Stimulated activated CD4-positive, alpha-beta T cell treated with anti-CD3 and anti-CD28 coated beads, TNF-alpha, amount 100 ng/mL, for 1 hour (primary cell): ENCODE measurements around the gene PRPF4.
"Not testable (repeated sequence)": the region's sequence is repeated elsewhere in the genome, so short reads cannot be mapped to it uniquely, and the experiment has no call there.

ENCODE experiments used
- DNase-seq, 3 donors: peaks; one replicate each; pipeline ENCODE4 v3.0.0-alpha.2; 2020; ENCODE audit warnings: low read depth in 3 of 3, low spot score in 1 of 3

The PRPF4 gene

DNA sequence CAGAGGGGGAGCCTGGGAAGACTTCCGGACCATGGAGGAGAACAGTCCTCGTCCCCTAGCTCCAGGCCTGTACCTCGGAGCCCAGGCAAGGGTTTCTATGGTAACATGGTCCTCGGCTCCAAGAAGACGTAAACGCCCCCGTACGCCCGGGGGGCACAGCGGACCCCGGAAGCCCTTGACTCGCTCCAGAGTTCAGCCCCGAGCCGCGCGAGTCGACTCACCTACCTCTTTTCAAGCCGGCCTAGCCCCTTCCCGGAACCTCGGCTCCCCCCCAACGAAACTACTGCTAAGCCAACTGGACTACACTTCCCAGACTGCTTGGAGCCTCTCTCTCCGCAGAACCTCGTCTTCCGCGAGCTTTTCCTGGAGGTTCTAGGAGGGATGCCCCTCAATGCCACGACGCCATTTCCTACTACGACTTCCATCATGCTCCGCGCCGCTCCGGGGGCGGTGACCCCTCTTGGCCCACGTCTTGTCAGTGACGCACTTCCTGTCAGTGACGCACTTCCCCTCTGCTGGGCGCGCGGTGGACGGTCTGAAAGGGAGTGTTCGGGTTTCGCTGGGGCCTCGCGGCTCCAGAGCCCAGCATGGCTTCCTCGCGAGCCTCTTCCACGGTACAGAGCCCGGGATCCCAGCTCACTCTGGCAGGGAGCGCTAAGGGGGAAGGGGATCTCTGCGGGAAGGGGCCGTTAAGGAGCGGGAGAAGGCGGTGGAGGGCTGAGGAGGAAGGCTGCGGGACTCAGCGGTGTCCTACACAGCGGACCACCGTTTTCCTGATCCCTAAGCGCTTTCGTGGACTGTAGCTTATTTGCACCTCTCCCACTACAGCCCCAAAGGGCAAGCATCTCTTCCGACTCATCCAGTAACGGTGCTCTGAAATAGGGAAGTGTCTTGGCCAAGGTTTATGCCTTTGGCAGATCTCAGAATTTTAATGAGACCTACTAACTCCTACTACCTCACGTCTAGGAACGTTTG is at the start of gene PRPF4, which contains the start of gene CDC26:
Gene PRPF4, plus strand, starts transcription at position 502 of the 975 bp plus-strand sequence. Its CDS starts 86 bp downstream, at position 588.
Gene CDC26, minus strand, starts transcription at position 416 of the 975 bp plus-strand sequence. CDS start 3,065 bp downstream, outside the sequence.
- DNase-seq, result peak; percentile 80 to 90 (median 82)

DNA sequence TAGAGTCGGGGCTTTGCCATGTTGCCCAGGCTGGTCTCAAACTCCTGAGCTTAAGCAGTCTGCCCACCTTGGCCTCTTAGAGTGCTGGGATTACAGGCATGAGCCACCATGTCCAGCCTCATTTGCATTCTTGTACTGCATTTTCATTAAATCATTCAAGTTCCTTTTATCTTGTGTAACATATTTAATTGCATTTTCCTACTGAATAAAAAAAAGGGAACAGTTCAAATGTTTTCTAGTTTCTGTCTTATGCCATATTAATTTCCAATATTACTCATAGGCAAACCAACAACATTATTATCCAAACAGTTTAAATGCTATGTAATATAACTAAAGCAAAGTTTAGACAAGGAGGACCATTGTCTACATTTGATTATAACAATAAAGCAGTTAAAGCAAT is 48.0 kb upstream of the PRPF4 start:
- DNase-seq, result no peak

DNA sequence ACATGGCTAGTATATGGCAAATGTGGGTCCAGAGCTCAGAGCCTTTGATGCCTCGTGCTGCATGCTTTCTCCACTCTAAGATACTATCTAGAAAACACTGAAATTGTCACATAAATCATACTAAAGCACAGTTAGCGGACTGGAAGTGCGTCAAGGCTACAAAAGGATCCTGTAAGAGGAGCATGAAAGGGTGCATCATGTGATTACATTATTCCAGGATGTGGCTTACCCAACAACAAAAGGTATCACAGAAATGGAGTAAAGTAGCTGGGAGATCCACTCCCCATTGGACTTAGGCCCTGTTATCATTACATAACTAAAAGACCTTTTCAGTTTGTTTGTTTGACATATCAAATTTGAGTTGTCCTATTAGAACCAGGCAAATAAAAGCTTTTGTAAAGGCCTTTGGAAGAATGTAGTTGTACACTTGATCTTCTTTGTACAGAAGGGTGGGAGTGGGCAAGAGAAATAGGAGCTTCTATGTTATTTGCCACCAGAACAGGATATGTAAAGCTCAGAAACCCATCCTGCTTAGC is 47.3 kb upstream of the PRPF4 start:
- no peak for DNase-seq

DNA sequence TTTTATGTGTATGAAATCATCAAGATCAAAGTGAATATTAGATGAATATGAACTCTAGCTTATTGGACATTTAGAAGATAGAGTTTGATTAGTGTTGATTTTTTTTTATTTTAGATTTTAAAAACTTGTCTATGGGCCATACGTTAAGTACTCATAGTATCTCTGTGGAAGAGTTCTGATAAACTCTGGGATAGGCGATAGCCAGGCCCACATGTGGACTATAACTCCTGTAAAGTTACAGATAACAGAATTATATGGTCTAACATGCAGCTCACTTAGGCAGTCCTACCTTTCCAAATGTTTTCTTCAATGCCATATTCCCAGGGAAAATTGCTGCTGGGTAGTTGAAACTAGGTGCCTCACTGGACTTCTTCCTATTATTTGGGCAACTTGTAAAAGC is 43.8 kb upstream of the PRPF4 start:
- no peak for DNase-seq

DNA sequence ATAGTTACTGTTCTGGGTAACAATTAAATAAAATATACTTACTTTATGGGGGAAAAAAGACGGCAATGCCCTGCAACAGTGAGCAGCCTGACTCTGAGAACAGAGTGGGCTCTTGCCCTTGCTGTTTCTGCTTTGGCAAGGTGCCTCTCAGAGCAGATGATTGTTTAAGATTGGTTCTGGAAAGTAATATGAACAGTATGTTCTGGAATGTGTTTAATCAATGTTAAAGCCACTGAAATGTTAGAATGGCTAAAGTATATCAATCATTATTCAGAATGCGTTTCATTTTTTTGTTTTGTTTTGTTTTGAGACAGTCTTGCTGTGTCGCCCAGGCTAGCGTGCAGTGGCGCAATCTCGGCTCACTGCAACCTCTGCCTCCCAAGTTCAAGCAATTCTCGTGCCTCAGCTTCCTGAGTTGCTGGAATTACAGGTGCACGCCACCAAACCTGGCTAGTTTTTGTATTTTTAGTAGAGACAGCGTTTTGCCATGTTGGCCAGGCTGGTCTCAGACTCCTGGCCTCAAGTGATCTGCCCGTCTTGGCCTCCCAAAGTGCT is 39.7 kb upstream of the PRPF4 start:
- DNase-seq, result not testable (repeated sequence)

DNA sequence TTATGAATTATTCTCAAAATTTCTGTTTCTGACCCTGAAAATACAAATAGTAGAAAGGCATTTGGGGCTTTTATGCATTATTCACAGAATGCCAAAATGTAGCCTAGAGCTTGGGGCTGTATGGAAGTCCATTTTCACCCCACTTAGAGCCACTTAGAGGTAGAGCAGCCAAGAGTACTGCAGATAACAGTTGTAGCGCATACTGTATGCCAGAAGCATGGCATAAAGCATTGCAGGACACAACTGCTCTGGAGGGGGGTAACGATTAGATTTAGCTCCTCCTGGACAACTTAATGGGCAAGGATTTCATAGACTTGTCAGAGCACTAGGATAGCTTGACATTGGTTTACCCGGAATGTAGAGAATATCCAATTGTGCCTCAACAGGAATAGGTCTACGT is 38.4 kb upstream of the PRPF4 start:
- DNase-seq, result no peak

DNA sequence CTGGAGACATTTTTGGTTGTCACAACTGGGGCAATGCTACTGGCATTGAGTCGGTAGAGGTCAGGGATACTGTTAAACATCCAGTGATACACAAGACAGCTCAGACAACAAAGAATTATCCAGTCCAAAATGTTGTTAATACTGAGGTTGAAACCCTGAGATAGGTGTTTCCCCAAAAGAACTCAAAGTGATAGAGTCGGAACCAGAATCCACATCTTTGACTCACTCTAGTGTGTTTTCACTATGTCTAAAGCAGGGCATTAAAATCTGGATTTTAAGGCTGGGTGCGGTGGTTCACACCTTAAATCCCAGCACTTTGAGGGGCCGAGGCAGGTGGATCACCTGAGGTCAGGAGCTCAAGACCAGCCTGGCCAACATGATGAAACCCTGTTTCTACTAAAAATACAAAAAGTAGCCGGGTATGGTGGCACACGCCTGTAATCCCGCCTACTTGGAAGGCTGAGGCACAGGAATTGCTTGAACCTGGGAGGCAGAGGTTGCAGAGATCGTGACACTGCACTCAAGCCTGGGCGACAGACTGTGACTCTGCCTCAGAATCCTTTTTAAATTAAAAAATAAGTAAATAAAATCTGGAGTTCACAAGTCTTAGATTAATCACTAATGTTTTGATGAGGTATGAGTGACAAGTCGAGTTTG is 37.1 kb upstream of the PRPF4 start:
- DNase-seq, result no peak

DNA sequence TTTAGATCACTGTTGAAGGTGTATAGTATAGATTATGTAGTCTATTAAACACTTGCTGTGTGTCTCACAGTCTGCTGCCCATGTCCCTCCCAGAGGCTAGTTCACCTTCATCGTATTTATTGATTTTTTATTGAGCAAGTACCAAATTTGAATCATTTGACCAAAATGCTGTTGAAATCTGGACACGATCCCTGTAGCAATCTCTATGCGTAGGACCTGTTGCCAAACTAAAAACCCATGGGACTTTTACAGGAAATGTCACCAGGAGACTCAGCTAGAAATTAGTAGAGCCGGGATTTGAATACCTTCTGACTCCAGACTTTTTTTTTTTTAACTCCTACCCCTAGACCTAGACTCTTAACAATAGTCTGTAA is 36.6 kb upstream of the PRPF4 start:
- no peak for DNase-seq

DNA sequence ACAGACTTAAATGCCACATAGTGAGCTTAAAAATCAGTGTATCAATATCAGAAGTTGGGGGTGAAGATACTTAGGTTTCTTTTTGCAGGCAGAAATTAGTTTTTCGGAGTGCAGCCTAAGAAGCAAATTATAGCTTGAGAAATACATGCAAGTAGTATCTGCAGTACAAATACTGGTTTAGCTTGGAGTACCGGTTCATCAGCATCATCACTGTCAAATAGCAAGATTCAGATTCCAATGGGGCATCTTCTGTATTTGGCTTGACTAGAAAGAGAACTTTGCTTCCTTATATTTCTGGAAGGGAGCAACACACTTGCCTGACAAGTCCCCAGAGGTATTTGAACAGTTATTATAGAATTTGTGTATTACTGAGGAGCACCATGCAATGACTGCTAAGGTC is 34.3 kb upstream of the PRPF4 start:
- DNase-seq, result no peak

DNA sequence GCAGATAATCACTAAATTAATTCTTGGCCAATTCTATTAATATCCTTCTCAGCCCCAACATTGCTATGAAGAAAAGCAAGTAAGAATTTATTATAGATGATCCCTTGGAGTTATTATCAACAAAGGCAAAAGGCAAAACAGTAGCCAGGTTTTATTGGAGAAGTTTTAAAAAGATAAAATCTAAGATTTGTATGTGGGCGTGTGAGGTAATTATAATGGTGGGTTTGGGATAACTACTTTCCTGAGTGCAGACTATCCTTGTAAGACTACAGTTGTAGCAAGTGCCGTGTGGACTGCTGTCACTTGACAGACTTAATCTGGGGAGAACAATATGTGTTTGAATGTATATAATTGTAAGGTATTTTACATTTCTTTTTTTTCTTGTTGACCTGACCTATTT is 30.9 kb upstream of the PRPF4 start:
- no peak for DNase-seq

DNA sequence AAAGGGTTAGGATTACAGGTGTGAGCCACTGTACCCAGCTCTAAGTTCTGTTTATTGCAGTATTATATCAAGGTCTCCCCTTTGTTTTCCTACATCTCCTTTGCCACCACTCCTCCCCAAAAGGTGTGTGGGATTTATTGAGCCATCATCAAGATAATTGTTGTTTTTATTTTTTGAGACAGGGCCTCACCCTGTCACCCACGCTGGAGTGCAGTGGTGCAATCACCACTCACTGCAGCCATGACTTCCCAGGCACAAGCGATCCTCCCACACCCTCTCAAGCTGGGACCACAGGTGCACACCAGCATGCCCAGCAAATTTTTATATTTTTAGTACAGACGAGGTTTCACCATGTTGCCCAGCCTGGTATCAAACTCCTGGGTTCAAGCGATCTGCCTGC is 29.6 kb upstream of the PRPF4 start:
- no peak for DNase-seq

DNA sequence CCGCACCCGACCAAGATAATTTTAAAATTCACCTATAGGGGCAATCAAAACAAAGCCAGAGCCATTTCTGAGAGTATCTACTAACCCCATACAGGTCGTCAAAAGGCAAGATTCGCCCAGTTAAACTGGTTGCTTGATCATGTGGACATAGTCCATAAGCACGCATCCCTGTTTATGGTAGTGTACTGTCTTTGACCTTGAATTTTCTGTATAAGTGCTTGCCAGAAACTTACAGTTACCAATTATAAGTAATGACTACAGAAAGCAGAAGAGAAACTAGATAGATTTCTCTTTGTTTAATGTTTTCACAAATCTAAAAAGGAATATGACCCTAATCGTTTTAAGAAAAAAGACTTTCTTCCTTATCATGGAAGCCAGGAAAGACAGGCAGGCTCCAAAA is 28.5 kb upstream of the PRPF4 start:
- DNase-seq, result no peak

DNA sequence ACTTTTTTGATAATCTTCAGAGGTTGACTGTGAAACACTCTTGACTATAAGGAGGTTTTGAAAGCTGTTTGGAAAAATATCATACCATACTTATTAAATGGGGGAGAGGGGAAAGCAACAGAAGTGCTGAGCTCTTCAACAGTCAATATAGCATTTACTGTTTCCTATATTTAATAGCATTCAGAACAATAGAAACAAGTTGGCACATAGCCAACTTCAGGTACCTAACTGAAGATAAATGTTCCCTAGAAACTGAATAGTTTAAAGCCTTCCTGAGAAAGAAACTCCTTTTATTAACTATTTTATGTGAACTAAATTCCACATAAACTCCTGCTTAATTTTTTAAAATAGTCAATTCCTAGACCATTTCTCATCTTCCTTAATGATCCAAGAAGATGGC is 27.8 kb upstream of the PRPF4 start:
- no peak for DNase-seq

DNA sequence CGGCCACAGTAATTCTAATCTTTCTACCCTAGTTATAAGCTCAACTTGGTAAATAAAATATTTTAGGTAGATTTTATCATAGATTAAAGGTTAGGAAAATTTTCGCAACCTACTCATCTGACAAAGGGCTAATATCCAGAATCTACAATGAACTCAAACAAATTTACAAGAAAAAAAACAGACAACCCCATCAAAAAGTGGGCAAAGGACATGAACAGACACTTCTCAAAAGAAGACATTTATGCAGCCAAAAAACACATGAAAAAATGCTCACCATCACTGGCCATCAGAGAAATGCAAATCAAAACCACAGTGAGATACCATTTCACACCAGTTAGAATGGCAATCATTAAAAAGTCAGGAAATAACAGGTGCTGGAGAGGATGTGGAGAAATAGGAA is 25.8 kb upstream of the PRPF4 start:
- not testable (repeated sequence) for DNase-seq

DNA sequence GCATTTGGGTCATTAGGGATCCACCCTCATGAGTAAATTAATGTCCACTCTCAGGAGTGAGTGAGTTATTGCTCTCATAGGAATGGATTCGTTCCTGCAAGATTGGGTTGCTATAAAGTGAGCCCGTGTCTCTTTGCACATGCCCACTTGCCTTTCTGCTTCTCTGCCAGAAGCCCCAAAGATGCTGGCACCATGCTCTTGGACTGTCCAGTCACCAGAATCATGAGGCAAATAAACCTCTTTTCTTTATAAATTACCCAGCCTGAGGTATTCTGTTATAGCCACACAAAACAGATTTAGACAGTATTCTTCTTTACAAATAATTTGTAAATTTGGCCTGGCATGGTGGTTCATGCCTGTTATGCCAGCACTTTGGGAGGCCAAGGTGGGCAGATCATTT is 24.7 kb upstream of the PRPF4 start:
- DNase-seq, result no peak

DNA sequence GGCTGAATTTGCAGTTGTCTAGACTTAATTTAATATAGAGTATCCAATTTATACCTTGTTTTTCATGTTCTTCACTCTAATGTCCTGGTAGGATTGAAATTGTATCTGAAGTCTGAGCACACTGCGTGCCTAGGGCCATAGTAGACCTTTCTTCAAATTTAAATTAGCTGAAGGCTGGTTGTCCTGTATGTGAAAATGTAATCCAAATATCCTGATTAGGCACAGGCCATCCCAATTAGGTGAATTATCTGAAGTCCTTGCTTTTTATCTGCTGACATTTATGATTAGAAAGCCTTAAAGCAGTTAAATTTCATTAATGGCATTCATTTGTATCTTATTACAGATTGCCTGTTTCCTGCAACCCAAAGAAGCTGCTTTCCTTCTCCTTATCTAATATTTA is 20.5 kb upstream of the PRPF4 start:
- DNase-seq, result no peak

DNA sequence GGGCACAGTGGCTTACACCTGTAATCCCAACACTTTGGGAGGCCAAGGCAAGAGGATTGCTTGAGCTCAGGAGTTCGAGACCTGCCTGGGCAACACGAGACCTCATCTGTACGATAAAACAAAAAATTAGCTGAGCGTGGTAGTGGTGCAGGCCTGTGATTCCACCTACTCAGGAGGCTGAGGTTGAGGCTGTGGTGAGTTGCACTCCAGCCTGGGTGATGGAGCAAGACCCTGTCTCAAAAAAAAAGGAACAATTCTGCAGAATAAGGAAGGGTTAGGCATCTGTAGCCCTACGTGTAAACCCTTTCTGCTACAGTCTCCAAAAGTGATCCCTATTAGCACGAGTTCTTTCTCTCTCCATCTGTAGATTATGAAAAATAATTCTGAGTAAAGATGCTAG is 20.0 kb upstream of the PRPF4 start:
- DNase-seq, result no peak

DNA sequence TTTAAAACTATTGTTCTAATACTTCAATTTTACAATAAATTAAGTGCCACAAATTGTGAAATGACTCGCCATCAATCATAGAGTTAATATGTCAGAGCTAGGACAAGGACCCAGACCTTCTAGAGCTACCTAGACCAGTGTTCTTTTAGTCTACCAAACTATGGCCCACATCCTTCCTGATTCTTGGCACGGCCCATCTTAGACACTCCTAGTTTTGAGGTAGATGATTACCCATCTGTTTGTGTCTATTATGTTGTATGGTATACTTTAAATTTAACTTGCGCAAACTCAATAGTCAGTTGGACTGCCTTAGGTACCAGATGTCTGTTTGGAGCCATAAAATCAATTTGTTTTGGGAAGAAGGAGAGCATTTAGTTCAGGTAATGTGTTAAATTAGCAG is 17.6 kb upstream of the PRPF4 start:
- DNase-seq, result no peak

DNA sequence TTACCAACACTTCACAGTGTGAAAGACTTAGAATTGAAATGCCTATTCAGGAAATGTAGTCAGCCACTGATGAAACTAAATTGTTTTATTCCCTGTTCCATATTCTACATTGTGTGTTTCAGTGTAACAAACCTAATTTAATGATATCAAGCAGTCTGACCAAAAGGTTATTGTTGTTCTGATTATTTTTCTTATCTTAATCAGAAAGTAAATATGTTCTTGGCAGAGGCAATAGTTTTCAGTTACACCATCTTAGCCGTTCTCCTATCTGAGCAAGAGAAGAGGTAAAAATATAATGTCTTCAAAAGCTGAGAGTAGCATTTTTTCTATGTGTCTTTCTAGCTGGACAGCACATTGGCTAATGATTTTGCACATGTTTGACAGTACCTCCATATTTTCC is 17.2 kb upstream of the PRPF4 start:
- no peak for DNase-seq

DNA sequence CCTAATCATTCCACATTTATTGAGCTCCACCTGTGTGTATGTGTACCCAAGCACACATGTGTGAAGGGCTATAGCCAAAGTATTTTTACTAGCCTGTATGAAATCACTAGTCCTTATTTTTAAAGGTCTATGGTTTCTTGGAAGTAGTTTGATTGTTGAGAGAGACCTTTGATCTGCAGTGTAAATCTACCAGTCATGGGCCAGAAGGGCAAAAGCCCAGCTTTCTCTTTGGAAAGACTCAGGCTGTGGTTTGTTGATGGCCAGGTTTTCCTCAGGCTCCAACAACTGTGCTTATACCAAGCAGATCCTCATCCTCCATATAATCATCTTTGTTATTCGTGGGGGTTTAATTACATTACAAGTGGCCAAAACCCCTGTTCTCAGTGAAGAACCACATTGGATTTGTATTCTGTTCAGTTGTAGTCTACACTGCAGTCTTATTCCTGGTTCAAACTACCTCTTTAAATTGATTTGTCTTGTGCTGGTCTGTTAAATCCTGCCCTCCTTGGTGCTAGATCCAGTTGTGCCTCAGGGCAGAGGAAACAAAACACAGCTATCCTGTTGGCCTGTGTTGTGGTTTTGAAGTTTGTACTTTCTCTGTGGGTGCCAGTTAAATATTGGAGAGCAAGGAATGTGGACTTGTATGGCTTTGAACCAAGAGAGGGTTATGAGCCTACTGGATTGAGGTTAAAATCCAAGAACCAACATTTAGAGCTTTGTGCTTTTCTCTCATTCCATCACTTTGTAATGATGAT is 13.4 kb upstream of the PRPF4 start:
- no peak for DNase-seq

DNA sequence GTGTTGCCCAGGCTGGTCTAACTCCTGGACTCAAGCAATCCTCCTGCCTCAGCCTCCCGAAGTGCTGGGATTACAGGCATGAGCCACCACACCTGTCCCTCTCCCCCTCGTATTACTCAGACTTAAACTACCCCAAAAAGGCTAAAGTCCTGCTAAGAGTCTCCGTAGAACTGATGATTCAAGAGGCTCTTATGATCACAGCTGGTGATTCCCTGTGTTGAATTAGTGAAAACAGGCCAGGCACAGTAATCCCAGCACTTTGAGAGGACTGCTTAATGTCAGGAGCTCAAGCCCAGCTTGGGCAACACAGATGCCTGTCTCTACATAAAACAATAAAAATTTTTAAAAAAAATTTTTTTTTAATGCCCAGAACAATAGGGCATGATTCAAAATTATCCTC is 9.3 kb upstream of the PRPF4 start:
- no peak for DNase-seq
